Measurements from ENCODE around the gene USP17L28.
"Not testable (repeated sequence)": the region's sequence is repeated elsewhere in the genome, so short reads cannot be mapped to it uniquely, and the experiment has no call there.

USP17L28 gene, protein sequence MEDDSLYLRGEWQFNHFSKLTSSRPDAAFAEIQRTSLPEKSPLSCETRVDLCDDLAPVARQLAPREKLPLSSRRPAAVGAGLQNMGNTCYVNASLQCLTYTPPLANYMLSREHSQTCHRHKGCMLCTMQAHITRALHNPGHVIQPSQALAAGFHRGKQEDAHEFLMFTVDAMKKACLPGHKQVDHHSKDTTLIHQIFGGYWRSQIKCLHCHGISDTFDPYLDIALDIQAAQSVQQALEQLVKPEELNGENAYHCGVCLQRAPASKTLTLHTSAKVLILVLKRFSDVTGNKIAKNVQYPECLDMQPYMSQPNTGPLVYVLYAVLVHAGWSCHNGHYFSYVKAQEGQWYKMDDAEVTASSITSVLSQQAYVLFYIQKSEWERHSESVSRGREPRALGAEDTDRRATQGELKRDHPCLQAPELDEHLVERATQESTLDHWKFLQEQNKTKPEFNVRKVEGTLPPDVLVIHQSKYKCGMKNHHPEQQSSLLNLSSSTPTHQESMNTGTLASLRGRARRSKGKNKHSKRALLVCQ

DNA sequence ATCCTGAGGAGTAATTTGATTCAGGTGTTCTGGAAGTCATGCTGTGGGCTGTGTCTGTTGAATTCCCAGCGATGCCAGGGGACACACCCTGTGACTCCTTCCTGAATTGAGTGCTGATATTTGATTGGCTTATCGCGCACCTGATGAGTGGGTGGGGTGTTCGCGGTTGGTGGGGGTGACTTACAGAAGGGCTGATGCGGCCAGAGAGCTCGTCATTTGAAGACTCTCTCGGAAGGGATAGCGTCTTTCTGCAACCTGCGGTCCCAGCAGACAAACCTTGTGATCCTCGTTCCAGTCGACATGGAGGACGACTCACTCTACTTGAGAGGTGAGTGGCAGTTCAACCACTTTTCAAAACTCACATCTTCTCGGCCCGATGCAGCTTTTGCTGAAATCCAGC lies at the start of gene USP17L28:
USP17L28 (plus strand) TSS at position 301 of the 400 bp plus-strand sequence; CDS start at position 301, 0 bp downstream.
- not testable (repeated sequence) for DNase-seq

DNA sequence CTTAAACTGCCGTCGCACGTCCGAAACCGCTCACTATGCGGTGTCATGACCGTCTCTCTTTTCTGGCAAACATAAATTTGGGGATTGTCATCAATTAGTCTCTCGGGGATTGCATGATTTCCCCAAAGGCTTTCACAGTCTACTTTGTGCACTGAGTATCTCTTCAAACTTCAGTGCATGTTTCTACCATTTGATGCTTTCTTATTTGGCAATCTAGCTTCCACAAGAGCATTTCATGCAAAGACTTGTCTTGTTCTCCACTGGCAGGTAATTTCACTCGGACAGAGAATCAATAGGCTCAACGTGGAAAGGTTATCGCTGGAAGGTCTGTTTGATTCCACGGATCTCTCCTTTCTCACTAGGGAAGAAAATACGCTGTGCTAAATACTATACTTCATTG lies 24.5 kb upstream of the USP17L28 start:
- not testable (repeated sequence) for DNase-seq

DNA sequence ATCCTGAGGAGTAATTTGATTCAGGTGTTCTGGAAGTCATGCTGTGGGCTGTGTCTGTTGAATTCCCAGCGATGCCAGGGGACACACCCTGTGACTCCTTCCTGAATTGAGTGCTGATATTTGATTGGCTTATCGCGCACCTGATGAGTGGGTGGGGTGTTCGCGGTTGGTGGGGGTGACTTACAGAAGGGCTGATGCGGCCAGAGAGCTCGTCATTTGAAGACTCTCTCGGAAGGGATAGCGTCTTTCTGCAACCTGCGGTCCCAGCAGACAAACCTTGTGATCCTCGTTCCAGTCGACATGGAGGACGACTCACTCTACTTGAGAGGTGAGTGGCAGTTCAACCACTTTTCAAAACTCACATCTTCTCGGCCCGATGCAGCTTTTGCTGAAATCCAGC lies 23.8 kb upstream of the USP17L28 start, which contains the start of gene USP17L24:
USP17L24 (plus strand) TSS at position 301 of the 400 bp plus-strand sequence; CDS start at position 301, 0 bp downstream.
- not testable (repeated sequence) for DNase-seq

DNA sequence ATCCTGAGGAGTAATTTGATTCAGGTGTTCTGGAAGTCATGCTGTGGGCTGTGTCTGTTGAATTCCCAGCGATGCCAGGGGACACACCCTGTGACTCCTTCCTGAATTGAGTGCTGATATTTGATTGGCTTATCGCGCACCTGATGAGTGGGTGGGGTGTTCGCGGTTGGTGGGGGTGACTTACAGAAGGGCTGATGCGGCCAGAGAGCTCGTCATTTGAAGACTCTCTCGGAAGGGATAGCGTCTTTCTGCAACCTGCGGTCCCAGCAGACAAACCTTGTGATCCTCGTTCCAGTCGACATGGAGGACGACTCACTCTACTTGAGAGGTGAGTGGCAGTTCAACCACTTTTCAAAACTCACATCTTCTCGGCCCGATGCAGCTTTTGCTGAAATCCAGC lies 19.1 kb upstream of the USP17L28 start, which contains the start of gene USP17L25:
USP17L25 (plus strand) TSS at position 301 of the 400 bp plus-strand sequence; CDS start at position 301, 0 bp downstream.
- DNase-seq, result not testable (repeated sequence)

DNA sequence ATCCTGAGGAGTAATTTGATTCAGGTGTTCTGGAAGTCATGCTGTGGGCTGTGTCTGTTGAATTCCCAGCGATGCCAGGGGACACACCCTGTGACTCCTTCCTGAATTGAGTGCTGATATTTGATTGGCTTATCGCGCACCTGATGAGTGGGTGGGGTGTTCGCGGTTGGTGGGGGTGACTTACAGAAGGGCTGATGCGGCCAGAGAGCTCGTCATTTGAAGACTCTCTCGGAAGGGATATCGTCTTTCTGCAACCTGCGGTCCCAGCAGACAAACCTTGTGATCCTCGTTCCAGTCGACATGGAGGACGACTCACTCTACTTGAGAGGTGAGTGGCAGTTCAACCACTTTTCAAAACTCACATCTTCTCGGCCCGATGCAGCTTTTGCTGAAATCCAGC lies 14.3 kb upstream of the USP17L28 start, which contains the start of gene USP17L26:
USP17L26 (plus strand) TSS at position 301 of the 400 bp plus-strand sequence; CDS start at position 301, 0 bp downstream.
- not testable (repeated sequence) for DNase-seq

DNA sequence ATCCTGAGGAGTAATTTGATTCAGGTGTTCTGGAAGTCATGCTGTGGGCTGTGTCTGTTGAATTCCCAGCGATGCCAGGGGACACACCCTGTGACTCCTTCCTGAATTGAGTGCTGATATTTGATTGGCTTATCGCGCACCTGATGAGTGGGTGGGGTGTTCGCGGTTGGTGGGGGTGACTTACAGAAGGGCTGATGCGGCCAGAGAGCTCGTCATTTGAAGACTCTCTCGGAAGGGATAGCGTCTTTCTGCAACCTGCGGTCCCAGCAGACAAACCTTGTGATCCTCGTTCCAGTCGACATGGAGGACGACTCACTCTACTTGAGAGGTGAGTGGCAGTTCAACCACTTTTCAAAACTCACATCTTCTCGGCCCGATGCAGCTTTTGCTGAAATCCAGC lies 9.6 kb upstream of the USP17L28 start, which contains the start of gene USP17L5:
USP17L5 (plus strand) TSS at position 301 of the 400 bp plus-strand sequence; CDS start at position 301, 0 bp downstream.
- DNase-seq, result not testable (repeated sequence)

DNA sequence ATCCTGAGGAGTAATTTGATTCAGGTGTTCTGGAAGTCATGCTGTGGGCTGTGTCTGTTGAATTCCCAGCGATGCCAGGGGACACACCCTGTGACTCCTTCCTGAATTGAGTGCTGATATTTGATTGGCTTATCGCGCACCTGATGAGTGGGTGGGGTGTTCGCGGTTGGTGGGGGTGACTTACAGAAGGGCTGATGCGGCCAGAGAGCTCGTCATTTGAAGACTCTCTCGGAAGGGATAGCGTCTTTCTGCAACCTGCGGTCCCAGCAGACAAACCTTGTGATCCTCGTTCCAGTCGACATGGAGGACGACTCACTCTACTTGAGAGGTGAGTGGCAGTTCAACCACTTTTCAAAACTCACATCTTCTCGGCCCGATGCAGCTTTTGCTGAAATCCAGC lies 4.8 kb upstream of the USP17L28 start, which contains the start of gene USP17L27:
USP17L27 (plus strand) TSS at position 301 of the 400 bp plus-strand sequence; CDS start at position 301, 0 bp downstream.
- not testable (repeated sequence) for DNase-seq

DNA sequence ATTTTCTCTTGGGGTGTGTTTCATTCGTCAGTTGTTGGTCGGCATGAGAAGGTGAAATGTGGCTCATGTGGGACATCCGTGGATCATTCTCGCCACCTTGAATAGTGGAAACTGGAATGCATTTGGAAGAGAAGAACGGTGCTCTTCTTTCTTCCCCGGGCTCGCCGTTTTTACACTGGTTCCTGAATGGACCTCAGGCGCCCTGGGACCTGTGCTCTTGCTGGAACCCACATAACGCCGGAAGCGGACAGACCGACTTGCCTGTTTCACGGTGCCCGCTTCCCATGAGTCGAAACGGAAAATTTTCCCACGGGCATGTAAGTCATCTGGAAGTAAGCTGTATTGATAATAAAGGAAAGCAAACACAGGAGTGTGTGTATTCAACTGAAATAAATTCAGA lies 2.2 kb downstream of the USP17L28 start:
- DNase-seq, result not testable (repeated sequence)

DNA sequence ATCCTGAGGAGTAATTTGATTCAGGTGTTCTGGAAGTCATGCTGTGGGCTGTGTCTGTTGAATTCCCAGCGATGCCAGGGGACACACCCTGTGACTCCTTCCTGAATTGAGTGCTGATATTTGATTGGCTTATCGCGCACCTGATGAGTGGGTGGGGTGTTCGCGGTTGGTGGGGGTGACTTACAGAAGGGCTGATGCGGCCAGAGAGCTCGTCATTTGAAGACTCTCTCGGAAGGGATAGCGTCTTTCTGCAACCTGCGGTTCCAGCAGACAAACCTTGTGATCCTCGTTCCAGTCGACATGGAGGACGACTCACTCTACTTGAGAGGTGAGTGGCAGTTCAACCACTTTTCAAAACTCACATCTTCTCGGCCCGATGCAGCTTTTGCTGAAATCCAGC lies 4.6 kb downstream of the USP17L28 start, which contains the start of gene USP17L29:
USP17L29 (plus strand) TSS at position 301 of the 400 bp plus-strand sequence; CDS start at position 301, 0 bp downstream.
- DNase-seq, result not testable (repeated sequence)

DNA sequence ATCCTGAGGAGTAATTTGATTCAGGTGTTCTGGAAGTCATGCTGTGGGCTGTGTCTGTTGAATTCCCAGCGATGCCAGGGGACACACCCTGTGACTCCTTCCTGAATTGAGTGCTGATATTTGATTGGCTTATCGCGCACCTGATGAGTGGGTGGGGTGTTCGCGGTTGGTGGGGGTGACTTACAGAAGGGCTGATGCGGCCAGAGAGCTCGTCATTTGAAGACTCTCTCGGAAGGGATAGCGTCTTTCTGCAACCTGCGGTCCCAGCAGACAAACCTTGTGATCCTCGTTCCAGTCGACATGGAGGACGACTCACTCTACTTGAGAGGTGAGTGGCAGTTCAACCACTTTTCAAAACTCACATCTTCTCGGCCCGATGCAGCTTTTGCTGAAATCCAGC lies 14.1 kb downstream of the USP17L28 start, which contains the start of gene USP17L30:
USP17L30 (plus strand) TSS at position 301 of the 400 bp plus-strand sequence; CDS start at position 301, 0 bp downstream.
- DNase-seq, result not testable (repeated sequence)

DNA sequence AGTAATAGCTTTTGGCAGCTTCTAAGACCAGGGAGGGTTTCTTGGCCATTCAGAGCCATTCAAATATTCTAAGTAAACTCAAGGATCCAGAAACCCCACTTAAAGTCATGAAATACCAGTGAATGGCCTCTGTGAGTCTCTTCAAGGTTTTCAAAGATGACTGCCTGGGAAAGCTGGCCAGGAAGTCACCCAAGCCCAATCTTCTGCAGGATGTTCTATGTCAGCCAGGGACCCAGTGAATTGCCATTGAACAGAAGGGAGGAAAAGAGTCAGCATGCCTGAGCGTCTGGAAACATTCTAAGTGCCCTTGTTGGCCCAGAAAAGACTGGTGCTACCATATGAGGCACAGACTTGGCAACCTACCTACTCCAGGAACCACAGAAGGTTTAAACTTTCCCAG lies 31.2 kb downstream of the USP17L28 start:
- DNase-seq, result not testable (repeated sequence)

DNA sequence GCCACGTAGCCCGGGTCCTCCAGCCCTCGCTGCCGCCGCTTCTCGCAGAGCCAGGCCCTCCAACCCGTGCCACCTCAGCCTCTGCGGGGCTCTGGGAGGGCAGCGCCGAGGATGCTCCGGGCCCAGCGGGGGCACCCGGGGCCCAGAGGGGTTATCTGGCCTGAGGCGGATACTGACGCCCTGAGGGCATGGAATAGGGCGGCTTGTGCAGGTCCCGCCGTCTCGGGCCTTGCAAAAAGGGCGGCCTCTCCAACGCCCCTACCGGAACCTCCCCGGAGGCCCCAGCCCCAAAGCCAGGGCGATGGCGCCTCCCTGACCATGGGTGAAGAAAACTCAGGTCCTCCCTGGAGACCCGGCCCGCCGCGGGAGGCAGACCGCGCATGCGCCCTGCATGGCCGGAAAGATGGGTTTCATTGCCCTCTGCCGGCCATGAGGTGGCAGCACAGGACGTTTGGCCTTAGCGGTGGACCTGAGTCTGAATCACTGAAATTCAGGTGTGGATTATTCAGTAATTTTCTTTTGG lies 32.4 kb downstream of the USP17L28 start:
- not testable (repeated sequence) for DNase-seq

DNA sequence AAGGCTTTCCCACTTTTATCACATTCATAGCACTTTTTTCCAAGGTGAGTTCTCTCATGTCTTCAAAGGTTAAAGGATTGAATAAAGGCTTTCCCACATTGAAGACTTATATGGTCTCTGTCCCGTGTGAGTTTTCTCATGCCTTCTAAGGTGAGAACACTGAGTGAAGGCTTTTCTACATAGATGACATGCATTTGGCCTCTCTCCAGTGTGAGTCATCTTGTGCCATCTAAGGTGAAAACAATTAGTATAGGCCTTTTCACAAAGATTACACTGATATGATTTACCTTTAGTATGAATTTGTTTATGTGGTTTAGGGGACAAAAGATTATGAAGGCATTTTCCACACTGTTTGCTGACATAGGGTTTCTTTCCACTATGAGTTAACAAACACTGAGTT lies 35.4 kb downstream of the USP17L28 start:
- DNase-seq, result no peak

DNA sequence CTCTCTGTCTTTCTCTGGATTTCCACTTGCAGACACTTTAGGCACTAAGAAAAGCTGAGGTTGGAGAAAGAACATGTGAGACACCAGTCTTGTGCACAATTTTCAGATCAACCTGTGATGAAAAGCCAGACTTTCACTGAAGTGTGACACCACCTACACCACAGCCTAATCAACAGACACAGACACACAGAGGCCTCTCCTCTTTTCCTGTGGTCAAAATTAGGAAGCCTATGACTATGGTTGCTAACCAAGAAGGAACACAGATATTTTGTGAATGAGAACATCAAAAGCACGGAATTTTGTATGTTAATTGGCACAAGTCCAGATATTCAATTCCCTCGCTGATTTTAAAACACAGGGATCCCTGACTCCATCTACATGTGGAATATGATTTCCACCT lies 40.3 kb downstream of the USP17L28 start:
- DNase-seq, result not testable (repeated sequence)
